Type B pancreatic cell (in vitro differentiated cells): ENCODE data around the gene FZD10. TPM values are rescaled to one million over a fixed set of nuclear protein-coding genes. Genes with fewer than 3 reads are reported as not detected.

ENCODE experiments used
- DNase-seq: peaks from one replicate; pipeline ENCODE4 v3.0.0; 2021; ENCODE audit warnings: mixed read lengths; ENCODE audit not compliant: unreplicated experiment; ENCODE audit errors: extremely low spot score
- H3K27ac Mint-ChIP-seq: 2 replicates; pipeline ENCODE4 v1.8.0; 2021; ENCODE audit warnings: mild to moderate bottlenecking, mixed read lengths
- H3K27me3 Mint-ChIP-seq: 2 replicates; pipeline ENCODE4 v1.8.0; 2021; ENCODE audit warnings: mixed read lengths
- H3K36me3 Mint-ChIP-seq: 2 replicates; pipeline ENCODE4 v1.8.0; 2021; ENCODE audit warnings: mixed read lengths
- H3K4me1 Mint-ChIP-seq: one replicate; pipeline ENCODE4 v1.8.0; 2021; ENCODE audit warnings: mixed read lengths; ENCODE audit not compliant: unreplicated experiment
- H3K4me3 Mint-ChIP-seq: 2 replicates; pipeline ENCODE4 v1.8.0; 2021; ENCODE audit warnings: mild to moderate bottlenecking, mixed read lengths
- H3K9me3 Mint-ChIP-seq: 2 replicates; pipeline ENCODE4 v1.8.0; 2021; ENCODE audit warnings: mixed read lengths
- CTCF ChIP-seq: fragments of 200-600 bp; sonication (generic); conservative IDR thresholded peaks from 2 replicates; pipeline ENCODE4 v1.5.0; 2021; ENCODE audit warnings: antibody characterized with exemption, mild to moderate bottlenecking
- total RNA-seq: library from RNA; stranded (reverse); gene quantifications from 2 replicates; pipeline ENCODE4 v1.2.1, GENCODE V29; 2021; ENCODE audit warnings: low replicate concordance

FZD10 gene
- total RNA-seq, 1 donor from 2014 or later, result 17.7 TPM

- no peak overlapping the region for H3K27ac Mint-ChIP-seq
- peaks cover 3% of the 10 kb centered on the region for H3K36me3 Mint-ChIP-seq
- peaks cover 9% of the 10 kb centered on the region for H3K4me1 Mint-ChIP-seq
Observed at GRCh38 chr12:130199581-130200390, 37.5 kb downstream of the FZD10 start.

GRCh38 chr12:130200445-130200844, 38.2 kb downstream of the FZD10 start:
- Mint-ChIP-seq H3K36me3 (peaks cover 3% of the 10 kb centered on the region), H3K4me3 (no peak overlapping the region), H3K27ac (no peak overlapping the region), H3K27me3 (peaks cover 10% of the 10 kb centered on the region), H3K4me1 (peaks cover 9% of the 10 kb centered on the region), H3K9me3 (peaks cover 2% of the 10 kb centered on the region)
- DNase-seq, result no peak
- TF ChIP-seq CTCF, result no peak

More at GRCh38 chr12:130199581-130200390, 37.5 kb downstream of the FZD10 start:
- no peak for TF ChIP-seq CTCF
- peaks cover 10% of the 10 kb centered on the region for H3K27me3 Mint-ChIP-seq
- H3K4me3 Mint-ChIP-seq, result no peak overlapping the region
- H3K9me3 Mint-ChIP-seq, result no peaks in the 10 kb centered on the region
- DNase-seq, result no peak

- H3K36me3 Mint-ChIP-seq, result peaks cover 3% of the 10 kb centered on the region
- peaks cover 7% of the 10 kb centered on the region for H3K27me3 Mint-ChIP-seq
- DNase-seq, result no peak
- H3K4me3 Mint-ChIP-seq, result no peak overlapping the region
- peaks cover 9% of the 10 kb centered on the region for H3K4me1 Mint-ChIP-seq
- TF ChIP-seq CTCF, result no peak
- no peak overlapping the region for H3K27ac Mint-ChIP-seq
- H3K9me3 Mint-ChIP-seq, result peaks cover 4% of the 10 kb centered on the region
Observed at GRCh38 chr12:130201037-130201436, 38.8 kb downstream of the FZD10 start.

- Mint-ChIP-seq H3K4me3 (no peak overlapping the region), H3K27ac (no peak overlapping the region), H3K27me3 (peaks cover 7% of the 10 kb centered on the region), H3K4me1 (peaks cover 9% of the 10 kb centered on the region), H3K36me3 (peaks cover 3% of the 10 kb centered on the region), H3K9me3 (peaks cover 4% of the 10 kb centered on the region)
- DNase-seq, result no peak
- TF ChIP-seq CTCF, result no peak
Observed at GRCh38 chr12:130202201-130202600, 39.9 kb downstream of the FZD10 start.

GRCh38 chr12:130203151-130203550, 40.9 kb downstream of the FZD10 start:
- no peak for TF ChIP-seq CTCF
- H3K36me3 Mint-ChIP-seq, result peaks cover 3% of the 10 kb centered on the region
- H3K27ac Mint-ChIP-seq, result no peak overlapping the region
- H3K9me3 Mint-ChIP-seq, result peaks cover 4% of the 10 kb centered on the region
- peaks cover 7% of the 10 kb centered on the region for H3K27me3 Mint-ChIP-seq
- no peak overlapping the region for H3K4me3 Mint-ChIP-seq
- no peak for DNase-seq
- peaks cover 9% of the 10 kb centered on the region for H3K4me1 Mint-ChIP-seq
